GM19468 (cell line): ENCODE data around the gene CFD.
"Not testable (repeated sequence)": the region's sequence is repeated elsewhere in the genome, so short reads cannot be mapped to it uniquely, and the experiment has no call there.

Source experiments
- ATAC-seq: cut with Tn5 transposase; IDR thresholded peaks from one replicate; pipeline ENCODE4 v1.9.1; 2021; ENCODE audit warnings: mild to moderate bottlenecking, moderate library complexity, moderate number of reproducible peaks; ENCODE audit not compliant: unreplicated experiment; ENCODE audit errors: extremely low read depth

Gene CFD

GRCh38 chr19:869245-870177, 10.0 kb downstream of the CFD start:
- no peak for ATAC-seq

GRCh38 chr19:870314-870713, 10.8 kb downstream of the CFD start:
- ATAC-seq, result no peak

DNA sequence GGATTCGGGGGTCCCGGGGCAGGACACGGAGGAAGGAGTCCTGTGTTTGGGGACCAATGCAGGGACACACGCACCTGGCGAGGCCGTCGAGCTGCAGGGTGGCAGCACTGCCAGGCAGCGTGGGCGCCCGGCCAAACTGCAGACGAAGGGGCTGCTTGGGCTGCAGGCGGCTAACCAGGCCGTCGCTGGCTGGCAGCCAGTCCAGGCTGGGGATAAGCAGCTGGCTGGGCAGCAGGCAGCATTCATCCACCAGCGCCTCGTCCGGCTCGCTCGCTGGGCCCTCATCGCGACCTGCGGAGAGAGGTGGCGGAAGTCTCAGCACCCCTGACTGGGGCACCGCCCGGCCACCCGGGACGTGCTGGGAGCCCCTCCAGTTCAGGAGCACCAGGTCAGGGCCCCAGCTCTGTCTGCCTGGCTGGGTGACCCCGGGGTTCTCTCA, 11.5 kb downstream of the CFD start:
- no peak for ATAC-seq

- ATAC-seq, result no peak
These were observed 12.2 kb downstream of the CFD start for GRCh38 chr19:871446-872265.

DNA sequence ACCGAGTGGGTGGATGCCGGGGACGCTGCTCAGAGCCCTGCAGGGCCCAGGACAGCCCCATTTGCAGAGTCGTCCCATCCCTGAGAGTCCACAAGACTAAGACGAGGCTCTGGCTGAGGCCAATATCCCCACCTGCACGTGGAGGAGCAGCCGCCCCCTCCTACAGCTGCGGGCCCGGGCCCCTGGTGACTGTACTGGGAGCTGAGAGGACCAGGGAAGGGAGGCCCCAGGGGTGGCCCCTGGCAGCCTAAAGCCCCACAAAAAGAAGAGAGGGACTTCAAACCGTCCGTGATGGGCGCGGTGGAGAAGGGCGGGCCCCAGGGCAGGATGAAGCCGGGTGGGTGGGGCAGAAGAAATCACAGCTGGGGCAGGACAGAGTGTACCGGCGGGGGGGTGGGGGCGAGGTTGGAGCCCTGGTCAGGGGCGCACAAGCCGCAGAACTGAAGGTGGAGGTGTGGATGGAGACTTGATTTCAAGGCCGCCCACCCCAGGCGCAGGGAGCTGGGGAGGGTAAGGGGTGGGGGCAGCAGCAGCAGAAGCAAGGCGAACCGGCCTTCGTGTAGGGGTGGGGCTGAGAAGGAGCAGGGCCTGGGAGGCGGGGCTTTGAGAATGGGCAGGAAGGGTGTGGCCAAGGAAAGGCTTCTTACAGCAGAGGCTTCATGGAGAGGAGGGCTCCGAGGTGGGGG, 12.9 kb downstream of the CFD start:
- ATAC-seq, result no peak

DNA sequence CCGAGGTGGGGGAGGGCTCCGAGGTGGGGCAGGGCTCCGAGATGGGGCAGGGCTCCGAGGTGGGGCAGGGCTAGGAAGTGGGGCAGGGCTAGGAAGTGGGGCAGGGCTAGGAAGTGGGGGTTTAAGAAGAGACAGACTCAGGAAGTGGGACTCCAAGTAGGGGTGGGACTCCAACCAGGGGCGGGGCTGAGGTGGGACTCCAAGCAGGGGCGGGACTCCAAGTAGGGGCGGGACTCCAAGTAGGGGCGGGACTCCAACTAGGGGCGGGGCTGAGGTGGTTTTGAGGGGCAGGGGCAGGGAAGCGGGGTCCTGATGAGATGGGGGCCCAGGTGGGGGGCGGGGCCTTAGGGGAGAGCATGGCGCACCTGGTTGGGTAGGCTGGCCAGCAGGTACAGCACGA, 13.6 kb downstream of the CFD start:
- ATAC-seq, result no peak

DNA sequence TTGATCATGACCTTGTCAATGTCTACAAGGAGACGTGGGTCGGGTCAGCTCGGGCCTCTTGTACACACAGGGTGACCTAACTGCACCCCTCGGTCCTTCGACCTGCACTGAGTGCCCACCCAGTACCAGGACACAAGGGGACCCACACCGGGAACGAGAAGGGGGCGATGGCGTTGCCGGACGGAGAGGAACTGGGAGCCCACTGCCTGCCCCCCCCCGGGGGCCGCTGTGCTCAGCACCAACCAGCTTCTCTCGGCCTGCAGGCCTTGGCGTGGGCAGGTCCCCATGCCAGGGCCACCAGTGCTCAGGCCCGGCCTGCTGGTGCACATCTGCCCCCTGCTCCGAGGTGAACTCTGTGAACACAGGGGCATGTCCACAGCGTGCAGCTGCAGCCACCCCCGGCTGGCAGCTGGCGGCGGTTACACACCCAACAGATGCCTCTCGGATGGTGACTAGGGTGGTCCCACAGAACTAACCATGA, 14.1 kb downstream of the CFD start:
- ATAC-seq, result no peak

DNA sequence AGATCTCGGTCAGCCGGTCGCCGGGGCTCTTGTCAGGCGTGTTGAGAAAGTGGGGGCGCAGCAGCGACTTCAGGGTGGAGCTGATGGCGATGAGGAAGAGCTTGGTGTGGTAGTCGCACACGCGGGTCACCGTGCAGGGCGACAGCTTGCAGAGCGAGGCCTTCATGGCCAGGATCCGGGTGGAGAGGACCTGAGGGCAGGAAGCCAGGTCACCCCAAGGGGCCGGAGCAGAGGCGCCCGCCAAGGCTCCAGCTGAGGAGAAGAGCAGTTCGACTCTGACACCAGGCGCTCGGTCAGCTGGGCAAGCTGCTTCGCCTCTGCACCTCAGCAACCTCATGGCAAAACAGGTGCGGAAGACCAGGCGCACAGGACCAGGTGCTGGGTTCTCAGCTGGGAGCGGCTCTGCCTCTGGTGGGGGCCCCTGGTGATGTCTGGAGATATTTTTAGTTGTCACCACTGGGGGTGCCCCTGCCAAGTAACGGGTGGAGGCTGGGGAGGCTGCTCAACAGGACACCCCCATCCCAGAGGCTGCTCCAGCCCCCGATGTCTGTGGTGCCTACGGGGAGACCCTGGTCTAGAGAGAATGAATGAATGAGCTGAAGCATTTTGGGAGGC, 15.9 kb downstream of the CFD start:
- no peak for ATAC-seq

GRCh38 chr19:876089-876488, 16.6 kb downstream of the CFD start:
- no peak for ATAC-seq

DNA sequence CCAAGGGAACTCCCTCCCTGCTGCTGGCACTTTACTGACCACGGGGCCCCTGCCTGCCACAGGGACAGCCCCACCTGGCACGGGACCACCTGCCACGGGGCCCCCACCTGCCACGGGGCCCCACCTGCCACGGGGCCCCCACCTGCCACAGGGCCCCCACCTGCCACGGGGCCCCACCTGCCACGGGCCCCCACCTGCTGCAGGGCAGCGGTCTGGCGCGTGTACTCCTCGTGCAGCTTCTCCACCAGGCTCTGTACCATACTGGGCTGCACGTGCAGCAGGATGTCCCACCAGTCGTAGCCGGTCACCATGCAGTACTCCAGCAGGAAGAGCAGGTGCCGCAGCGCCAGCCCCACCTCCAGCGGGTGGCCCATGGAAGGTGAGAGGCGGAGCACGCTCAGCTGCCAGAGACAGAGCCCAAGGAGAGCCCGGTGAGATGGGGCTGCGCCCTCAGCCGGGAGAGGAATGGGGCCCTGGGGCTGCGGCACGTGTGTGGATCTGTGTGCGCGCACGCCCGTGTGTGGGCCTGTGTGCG, 17.4 kb downstream of the CFD start:
- ATAC-seq, result no peak

DNA sequence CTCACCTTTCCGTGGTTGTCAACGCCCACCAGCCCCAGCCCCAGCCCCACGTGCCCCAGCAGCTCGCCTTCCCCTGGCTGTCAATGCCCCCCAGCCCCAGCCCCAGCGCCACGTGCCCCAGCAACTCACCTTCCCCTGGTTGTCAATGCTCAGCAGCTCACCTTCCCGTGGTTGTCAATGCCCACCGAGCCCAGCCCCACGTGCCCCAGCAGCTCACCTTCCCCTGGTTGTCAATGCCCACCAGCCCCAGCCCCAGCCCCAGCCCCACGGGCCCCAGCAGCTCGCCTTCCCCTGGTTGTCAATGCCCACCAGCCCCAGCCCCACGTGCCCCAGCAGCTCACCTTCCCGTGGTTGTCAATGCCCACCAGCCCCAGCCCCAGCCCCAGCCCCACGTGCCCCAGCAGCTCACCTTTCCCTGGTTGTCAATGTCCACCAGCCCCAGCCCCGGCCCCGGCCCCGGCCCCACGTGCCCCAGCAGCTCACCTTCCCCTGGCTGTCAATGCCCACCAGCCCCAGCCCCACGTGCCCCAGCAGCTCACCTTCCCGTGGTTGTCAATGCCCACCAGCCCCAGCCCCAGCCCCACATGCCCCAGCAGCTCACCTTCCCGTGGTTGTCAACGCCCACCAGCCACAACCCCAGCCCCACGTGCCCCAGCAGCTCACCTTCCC, 18.7 kb downstream of the CFD start:
- not testable (repeated sequence) for ATAC-seq

DNA sequence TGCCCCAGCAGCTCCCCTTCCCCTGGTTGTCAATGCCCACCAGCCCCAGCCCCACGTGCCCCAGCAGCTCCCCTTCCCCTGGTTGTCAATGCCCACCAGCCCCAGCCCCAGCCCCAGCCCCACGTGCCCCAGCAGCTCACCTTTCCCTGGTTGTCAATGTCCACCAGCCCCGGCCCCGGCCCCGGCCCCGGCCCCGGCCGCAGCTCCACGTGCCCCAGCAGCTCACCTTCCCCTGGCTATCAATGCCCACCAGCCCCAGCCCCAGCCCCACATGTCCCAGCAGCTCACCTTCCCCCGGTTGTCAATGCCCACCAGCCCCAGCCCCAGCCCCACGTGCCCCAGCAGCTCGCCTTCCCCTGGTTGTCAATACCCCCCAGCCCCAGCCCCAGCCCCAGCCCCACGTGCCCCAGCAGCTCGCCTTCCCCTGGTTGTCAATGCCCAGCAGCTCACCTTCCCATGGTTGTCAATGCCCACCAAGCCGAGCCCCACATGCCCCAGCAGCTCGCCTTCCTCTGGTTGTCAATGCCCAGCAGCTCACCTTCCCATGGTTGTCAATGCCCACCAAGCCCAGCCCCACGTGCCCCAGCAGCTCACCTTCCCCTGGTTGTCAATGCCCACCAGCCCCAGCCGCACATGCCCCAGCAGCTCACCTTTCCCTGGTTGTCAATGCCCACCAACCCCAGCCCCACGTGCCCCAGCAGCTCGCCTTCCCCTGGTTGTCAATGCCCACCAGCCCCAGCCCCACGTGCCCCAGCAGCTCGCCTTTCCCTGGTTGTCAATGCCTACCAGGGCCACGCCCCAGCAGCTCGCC, 19.5 kb downstream of the CFD start:
- ATAC-seq, result not testable (repeated sequence)

GRCh38 chr19:879711-880438, 20.4 kb downstream of the CFD start:
- ATAC-seq, result no peak

GRCh38 chr19:881385-882071, 22.1 kb downstream of the CFD start:
- no peak for ATAC-seq

GRCh38 chr19:882871-883497, 23.5 kb downstream of the CFD start:
- no peak for ATAC-seq

DNA sequence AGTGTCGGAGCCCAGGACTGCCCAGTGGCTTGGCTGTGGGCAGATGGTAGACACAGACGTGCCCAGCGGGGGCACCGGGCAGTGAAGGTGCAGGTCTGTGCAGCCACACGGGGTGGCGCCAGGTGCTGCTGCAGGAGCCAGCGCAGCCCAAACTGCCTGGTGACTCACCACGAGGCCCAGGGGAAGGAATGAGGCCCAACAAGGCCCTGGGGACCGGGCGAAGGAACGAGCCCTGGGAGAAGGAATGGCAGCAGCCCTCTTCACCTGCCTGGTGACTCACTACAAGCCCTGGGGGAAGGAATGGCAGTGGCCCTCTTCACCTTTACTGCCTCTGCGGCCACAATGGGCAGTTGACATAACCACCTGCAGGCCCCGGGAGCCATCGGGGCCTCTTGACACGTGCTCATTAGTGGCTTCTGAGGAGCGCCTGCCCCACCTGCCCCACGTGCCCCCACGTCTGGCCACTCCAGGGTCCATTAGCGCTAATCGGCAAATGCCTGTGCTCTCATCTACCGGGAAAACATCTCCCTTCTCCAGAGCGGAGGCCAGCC, 24.3 kb downstream of the CFD start:
- no peak for ATAC-seq
